HG03139 (cell line): ENCODE data around the gene ATP6V1B1.

Experiments used
- ATAC-seq: cut with Tn5 transposase; IDR thresholded peaks from one replicate; pipeline ENCODE4 v1.9.1; 2021; ENCODE audit not compliant: unreplicated experiment

The ATP6V1B1 gene

DNA sequence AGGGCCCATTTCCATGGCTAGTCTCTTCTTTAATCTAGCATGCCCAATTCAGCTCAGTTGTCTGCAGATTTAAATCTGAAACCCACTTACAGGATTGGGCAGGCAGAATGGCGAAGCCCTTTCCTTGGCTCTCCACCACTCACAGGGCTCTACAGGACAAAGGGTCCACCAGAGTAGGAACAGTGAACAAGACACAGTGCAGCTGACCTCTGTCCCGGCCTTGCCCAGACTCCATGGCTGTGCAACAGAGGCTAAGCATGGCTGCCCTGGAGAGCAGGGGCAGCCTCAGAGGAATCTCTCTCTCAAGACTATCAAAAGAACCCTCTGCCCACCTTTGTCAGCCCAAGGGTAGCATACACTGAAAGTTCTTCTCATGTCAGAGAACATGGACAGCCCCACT is 9.7 kb upstream of the ATP6V1B1 start:
- ATAC-seq, result no peak

DNA sequence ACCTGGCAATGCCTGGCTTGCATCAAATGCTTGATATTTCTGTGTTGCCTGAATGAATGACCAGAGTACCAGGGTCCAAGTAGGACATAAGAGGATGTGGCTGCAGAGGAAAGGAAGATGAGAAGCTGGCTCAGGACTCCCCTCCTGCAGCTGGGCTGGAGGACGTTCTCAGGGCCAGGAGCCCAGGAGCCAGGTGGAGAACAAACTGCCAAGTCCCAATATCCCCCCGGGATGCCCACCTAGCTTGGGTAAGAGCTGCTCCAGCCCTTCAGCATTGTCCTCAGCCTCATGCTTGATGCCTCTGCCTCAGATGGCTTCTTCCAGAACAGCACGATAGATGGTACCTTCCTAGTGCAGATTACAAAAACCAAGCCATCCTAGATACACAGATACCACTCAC is 8.6 kb upstream of the ATP6V1B1 start:
- ATAC-seq, result no peak

DNA sequence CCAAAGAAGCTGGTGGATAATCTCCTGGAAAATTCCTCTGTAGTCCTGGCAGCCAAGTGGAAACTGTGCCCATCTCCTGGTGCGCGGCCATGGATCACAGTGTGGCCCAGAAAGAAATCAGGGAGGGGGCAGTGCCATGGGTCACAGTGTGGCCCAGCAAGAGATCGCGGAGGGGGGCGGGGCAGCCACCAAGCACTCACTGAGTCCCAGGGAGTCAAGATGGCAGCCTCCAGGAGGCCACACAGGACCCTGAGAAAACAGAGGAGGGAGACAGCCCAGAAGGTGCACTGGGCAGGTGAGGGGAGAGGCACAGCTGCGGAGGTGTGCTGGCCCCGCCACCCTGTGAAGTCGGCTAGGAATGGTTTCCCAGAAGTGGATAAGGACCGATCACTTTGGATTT is 8.1 kb upstream of the ATP6V1B1 start:
- no peak for ATAC-seq

DNA sequence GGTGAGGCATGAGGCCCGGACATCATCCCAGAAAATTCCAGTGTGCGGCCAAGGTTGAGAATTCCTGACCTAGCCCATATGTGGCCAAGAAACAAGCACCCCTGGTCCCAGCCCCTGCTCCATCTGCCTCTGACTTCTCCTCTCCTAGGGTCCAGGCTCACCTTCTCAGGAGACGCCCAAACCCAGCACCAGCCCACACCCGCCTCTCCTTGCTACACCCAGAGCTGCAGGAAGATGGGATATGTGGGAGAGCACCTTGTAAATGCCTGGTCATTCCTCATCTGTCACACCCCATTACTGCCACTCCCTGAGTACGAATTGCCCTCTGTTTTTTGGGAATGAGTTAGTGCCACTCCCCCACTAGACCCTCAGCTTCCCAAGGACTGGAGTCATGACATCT is 7.3 kb upstream of the ATP6V1B1 start:
- ATAC-seq, result no peak

DNA sequence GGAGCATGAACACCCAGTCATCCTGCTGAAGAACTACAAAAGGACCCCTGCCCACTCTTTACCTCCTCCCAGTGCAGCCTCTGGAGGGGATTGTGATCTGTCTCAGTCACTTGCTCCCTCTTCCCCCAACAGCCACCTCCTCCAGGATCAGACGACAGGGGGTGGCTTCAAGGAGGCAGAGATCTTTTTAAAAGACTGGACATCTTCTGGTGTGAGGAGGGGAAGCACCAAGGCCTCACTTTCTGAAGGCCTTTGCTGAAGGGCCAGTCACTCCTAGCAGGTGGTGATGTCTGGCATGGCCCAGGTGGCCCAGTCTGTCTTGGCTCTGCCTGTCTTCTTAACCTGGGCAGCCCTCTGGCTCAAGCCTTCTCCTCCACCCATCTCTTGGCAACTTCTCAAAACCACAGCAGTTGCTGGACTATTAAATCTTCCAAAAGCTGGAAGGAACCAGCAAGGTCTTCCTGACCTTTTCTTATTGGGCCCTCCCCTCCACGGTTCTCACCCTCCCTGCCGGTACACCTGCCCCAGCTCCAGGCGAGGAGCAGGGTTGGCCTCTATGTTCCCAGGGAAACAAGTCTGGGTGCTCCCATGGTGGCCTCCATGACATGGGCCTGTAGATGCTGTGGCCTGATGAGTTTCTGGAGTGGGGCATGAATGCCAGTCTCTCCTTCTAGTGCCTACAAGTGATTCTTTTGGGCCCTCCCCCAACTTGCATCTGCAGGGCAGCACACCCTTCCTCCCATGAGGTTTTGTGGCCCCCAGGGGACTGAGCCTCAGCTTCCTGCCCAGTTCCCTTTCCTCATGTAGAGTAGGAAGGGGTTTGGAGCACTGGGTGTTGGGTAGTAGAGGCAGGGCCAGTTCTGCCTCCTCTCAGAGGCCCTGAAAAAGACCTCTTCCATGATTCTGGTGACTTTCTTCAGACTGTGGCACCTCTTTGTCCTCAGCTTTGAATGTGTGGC is 5.0 kb upstream of the ATP6V1B1 start:
- ATAC-seq, result no peak

DNA sequence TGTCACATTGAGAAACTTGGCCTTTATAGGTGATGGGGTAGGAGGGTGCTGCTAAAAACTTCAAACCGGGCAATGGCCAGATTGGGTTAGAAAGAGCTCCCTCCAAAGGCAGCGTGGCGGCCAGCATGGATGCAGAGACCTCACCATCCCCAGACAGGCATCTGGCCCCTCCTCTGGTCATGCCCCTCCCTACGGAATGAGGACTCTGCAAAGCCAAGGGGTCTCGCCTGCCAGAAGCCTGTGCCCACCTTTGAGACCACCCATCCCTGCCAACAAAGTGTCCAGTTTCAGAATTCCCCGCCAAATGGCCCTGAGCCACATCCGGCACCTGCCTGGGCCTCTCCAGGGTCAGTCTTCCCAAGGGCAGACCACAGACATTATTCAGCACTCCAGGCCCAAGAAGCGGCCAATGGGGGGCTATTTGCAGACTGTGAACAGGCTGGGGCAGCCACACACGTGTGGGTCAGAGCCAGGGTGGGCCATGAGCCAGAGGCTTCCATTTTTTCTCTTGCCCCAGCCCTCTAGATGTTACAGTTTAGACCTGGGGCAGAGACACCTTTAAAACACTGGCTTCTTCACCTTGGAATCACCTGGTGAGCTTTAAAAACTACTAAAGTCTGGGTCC is 4.2 kb upstream of the ATP6V1B1 start:
- ATAC-seq, result no peak

DNA sequence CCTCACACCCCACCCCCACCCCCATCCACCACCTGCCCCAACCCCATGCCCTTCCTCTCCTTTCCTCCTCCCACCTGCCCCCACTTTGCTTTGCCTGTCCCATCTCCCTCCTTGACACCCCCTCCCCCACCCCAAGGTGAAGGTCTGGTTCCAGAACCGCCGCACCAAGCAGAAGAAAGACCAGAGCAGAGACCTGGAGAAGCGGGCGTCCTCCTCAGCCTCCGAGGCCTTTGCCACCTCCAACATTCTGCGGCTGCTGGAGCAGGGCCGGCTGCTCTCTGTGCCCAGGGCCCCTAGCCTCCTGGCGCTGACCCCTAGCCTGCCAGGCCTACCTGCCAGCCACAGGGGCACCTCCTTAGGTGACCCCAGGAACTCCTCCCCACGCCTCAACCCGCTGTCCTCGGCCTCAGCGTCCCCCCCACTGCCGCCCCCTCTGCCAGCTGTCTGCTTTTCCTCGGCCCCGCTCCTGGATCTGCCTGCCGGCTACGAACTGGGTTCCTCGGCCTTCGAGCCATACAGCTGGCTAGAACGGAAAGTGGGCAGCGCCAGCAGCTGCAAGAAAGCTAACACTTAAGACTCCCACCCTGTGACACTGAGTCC is 3.0 kb upstream of the ATP6V1B1 start:
- no peak for ATAC-seq

DNA sequence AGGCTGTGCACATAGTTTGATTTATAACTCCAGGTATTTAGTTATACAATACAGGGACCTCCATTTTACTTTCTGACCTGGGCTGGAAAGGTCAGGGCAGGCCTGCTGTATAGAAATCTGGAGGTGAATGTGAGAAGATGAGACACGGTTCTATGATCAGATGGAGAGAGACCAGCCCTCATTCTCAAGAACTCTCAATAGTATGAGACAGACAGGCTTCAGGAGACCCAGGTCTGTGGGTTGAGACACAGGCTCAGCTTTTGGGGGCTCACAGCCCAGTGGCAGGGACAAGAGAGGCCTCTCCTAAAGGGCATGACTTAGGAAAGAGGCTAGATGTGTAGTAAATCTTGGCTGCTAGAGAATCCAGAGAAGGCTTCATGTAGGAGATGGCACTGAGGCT is 719 bp upstream of the ATP6V1B1 start:
- ATAC-seq, result no peak

DNA sequence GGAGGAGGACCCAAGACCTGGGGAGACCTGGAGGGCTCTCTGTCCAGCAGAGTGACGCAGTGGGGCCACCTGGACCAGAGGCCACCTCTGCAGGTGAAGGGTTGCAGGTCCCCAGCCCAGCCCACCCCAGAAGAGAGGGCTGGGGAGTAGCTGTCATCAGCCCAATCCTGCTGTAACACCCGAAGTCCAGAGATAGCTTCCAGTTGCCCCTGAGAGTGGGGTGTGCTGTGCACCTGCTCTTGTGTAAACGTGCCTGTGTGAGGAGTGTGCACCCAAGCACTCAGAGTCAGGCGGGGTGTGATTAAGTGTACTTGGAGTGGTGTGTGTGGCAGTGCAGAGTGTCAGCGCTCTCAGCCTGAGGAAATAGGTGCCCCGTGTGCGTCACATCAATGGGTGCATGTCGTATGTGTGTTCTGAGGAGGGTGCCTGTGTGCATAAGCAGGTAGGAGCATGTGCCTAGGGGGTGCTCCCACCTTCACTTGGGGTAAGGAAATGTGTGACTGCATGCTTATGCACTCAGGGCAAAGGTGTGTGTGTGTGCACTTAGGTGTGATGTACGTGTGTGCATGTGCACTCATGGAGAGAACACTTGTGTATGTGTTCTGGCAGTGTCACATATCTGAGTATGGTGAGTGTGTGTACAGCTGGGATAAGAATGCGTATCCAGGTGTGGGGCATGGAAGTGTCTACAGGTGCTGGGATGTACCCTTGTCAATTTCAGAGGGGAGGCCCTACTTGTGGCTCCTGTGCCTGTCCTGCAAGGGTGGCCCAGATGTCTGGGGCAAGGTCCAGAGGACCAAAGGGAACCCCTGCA is 672 bp downstream of the ATP6V1B1 start:
- ATAC-seq, result no peak

DNA sequence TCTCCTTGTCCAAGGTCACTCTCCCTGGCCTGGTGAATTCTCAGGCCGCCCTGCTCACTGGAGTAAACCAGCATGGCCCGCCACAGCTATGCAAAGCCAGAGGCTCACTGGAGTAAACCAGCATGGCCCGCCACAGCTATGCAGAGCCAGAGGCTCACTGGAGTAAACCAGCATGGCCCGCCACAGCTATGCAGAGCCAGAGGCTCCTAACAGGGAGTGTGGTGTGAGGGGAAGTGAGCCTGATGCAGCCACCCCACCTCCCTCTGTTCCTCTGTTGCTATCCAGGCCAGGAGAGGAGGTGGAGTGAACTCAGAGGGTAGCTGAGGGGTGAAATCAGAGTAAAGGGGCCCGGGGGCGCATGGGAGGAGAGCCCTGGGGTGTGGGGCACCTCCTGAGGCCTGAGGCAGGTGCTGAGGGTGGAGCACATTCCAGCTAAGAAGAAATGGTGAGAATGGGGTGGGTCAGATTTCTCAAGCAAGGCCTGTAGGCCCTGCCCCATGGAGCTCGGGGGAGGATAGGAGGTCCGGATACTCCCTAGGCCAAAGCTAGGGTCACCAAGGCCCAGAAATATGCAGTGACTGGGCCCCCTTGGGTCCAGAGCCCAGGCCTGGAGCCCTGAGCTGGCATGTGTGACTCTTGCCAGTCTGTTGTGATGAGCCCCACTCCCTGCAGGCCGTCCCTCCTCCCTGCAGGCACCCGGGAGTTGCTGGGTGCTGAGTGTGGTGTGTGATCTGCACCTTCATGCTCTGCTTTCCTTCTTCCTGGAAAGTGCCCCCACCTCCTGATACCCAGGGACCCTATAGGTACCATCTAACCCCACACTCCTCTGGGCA is 1.5 kb downstream of the ATP6V1B1 start:
- ATAC-seq, result no peak

DNA sequence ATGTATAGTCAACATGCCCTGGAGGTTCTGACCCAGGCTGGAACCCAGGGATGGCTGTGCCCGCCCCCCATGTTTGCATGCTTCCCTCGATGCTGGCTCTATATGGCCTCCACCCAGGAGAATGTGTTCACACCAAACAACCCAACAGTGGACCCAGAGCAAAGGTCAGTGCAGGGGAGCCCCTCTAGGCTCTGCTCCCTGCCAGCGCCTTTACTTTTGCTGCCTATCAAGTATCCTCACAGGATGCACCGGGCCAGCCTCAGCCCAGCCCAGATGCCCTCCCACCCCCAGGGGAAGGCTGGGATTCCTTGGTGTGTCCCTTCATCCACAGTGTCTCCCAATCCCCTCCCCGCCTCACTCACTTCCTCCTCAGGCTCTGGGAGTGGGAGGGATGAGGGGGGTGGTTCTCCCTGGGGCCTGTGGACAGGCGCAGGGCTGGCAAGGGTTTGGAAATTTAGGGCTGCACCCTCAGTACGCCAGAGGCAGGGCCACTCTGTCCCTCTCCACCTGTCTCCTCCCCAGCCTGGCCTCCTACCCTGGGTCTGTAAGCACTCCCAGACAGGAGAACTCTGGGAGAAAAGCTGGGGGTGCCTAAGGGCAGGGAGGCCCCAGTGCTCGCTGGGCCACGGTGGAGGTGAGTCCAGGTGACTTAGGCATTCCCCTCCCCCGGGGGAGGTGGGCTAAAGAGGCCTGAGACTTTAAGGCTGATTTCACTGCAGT is 2.3 kb downstream of the ATP6V1B1 start:
- ATAC-seq, result no peak

DNA sequence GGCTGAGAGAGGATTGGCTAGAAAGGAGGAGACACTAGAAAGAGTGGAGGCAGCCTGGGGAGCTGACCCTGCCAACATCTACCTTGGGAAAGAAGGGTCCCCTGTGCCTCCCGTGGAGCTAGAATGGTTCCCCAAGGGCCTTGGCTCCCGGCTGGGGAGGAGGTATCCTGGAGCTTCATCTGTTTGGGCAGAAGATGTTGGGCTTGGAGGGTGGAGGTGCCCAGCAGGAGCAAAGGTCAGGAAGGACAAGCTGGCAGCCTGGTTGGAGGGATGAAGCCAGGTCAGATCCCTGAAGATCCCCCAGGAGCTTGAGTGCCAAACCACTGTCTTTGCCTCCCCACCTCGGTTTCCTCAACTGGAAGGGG is 2.9 kb downstream of the ATP6V1B1 start:
- ATAC-seq, result no peak

DNA sequence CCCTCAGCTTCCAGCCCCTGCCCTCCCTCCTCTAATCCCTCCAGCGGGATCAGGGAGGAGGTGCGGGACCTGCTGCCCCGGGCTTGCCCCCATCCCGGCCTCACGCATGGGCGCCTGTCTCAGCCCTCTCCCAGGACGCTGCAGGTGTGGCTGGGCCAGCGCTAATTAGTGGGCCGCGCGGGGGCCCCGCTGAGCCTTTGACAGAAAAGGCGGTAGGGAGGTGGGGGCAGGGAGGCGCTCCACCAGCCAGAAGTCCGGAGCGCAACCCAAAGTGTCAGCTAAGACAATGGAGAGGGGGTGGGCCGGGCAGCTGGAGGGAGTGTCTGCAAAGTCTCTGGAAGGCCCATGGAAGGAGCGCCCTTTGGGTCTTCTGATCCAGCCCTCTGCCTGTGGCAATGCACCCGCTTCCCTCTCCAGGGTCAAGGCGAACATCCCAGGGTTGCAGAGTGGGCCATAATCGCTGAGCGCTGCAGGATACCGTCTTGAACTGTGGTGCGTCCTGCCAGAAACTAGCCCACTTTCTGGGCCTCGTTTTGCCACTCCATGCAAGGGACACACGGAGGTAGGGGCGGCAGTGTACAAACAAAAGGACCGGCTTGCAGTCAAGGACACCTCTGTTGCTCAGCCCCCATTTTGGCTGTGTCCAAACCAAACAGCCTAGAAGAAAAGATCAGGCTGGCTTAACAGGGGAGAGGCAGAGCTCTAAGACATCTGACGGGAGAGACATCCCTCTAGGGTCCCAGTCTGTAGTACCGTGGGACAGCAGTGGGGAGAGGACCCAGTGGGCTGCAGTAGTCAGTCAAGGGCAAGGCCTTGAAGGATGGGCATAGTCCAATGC is 3.5 kb downstream of the ATP6V1B1 start:
- no peak for ATAC-seq

DNA sequence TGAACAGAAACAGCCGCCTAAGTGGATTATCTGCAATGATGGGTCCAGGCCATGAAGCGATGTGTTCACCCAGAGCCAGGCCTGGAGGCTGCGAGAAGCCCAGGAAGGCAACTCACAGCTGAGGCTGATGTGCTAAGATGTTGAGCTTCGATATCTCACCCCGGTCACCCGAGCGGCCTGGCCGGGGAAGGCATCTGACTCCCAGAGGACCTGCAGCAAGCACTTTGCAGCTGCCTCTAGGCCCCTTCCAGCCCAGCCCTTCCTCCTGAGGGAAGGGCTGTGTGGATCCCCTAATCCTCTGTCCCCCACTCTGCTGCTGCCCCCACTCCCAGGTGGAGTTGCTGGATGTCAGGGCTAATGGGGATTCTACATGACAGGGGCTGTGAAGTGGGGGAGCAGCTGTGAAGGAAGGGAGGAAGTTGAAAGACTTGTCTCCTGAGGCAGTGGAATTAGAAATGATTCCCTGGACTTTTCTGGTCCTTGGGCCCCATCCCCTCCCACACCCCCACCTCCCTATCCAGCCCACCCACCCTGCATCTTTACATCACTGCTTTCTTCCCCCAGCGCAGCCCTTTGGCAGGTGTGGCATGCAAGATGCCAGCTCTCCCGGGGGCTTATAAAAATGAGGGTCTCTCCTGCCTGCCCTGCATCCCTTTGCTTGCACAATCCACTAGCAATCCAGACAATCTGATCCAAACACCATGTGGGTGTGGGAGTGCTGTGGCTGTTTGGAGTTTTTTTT is 4.3 kb downstream of the ATP6V1B1 start:
- ATAC-seq, result no peak

DNA sequence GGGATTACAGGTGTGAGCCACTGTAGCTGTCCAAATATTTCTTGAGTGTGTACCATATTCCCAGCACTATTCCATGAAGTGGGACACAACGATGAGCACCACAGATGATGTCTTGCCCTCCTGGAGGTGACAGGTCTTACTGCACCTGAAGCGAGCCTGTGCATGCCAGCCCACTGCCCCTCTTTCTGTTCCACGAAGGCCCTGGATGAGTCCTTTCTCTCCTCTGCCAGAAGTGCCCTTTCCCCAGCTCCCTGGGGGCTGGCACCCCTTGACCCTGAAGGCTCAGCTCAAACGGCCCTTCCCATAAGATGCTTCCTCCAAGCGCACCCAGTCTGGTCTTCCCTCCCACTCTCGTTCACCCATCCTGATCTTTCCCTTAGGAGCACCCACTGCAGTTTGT is 5.5 kb downstream of the ATP6V1B1 start:
- ATAC-seq, result no peak

DNA sequence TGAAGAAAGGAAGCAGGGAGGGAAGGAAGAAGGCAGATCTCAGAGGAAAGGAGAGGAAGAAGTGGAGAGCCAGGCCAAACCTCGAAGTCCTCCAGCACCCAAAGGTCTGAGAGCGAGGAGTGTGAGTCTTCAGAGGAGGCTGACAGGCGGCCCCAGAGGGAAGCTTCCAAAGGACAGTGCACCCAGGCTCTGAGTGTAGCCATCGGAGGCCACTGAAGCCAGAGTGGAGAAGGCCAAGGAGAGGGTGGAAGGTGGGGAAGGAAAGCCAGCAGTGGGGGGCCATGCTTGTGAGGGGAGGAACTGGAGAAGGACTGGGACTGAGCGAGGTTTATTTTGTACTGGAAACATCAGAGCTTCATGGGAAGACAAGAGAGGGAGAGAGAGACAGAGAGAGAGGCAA is 6.0 kb downstream of the ATP6V1B1 start:
- no peak for ATAC-seq

DNA sequence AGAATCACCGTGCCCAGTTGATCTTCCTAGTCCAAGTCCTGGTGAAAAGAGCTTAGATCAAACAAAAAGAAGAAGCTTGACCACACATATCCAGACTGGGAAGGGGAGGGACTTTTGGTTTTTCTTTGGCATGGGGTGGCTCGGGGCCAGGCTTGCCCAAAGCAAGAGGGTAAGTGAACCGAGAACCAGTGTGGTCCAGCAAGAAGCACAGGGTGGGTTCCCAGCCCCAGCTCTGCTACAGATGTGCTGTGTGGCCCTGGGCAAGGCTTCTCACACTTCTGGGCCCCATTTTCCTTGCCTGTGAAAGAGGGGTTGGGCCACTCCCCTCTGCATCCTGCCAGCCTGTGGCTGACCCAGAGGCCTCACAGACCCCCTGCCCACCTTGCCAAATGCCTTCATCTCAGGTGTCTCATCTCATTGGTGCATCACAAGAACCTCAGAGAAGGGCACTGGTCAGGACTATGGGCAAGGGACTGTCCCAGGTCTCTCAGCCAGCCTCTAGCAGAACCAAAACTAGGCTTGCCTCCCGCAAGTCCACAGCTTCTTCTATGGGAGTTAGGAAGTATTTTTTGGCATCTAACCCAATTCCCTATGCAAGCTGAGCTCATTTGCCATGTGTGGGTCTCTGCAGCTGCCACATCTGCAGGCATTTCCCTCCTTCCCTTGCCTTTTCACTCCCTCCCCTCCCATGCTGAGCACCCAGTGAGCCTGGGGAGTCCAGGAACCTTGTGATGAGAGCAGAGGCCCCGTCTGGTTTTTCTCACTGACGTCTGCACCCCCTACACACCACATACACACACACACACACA is 6.9 kb downstream of the ATP6V1B1 start:
- ATAC-seq, result no peak
